Mucosa of stomach (tissue), 1 donor: Measurements from ENCODE around the gene SS18L1.

Experiments used
- H3K27me3 ChIP-seq: one replicate; pipeline ENCODE4 v1.7.0; 2013; ENCODE audit warnings: mild to moderate bottlenecking, low read length; ENCODE audit not compliant: control insufficient read depth, insufficient read depth
- H3K36me3 ChIP-seq: one replicate; pipeline ENCODE4 v1.7.0; 2013; ENCODE audit warnings: low read length; ENCODE audit not compliant: control insufficient read depth, insufficient read depth
- H3K4me1 ChIP-seq: one replicate; pipeline ENCODE4 v1.7.0; 2013; ENCODE audit warnings: mild to moderate bottlenecking, low read length; ENCODE audit not compliant: control insufficient read depth, insufficient read depth
- H3K4me3 ChIP-seq: one replicate; pipeline ENCODE4 v1.7.0; 2013; ENCODE audit warnings: low read length
- H3K9ac ChIP-seq: one replicate; pipeline ENCODE4 v1.7.0; 2013; ENCODE audit warnings: mild to moderate bottlenecking, low read length, moderate library complexity
- H3K9me3 ChIP-seq: one replicate; pipeline ENCODE4 v1.7.0; 2013; ENCODE audit warnings: mild to moderate bottlenecking, low read length, moderate library complexity; ENCODE audit not compliant: control insufficient read depth
- donor health status: Pancreatic carcinoma.

Gene SS18L1

DNA sequence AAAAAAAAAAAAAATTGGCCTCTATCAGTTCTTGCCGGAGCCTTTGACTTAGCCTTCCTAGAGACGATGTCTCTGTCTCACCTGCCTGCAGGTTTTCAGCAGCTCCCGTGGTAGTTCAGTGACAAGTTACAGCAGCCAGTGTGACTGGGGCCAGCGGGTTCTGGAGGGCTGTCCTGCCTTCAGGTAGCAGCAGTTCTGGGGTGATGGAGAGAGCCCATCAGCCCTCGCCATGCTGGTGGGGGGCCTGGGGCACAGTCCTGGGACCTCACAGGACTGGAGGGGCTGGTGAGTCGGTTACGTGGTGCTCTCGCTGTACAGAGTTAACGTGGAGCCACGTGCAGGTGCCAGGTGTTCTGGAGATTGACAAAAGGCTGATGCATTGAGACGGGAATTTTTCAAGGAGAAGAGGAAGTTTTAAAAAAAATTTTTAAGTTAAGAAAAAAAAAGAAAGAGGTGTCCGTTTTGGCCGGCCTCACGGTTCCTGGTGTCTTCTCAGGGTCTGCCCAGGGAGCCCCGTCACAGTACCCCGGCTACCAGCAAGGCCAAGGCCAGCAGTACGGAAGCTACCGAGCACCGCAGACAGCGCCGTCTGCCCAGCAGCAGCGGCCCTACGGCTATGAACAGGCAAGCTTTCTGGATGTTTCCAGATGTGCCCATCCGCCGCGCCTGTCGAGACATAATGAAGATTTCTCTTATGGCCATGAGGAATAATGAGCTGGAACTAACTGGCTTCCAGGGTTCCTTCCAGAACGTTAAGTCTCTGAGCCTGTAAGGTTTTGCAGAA lies 30.6 kb downstream of the SS18L1 start:
- Histone ChIP-seq H3K4me3 (no peak overlapping the region), H3K36me3 (no peaks in the 10 kb centered on the region), H3K27me3 (no peaks in the 10 kb centered on the region), H3K4me1 (no peaks in the 10 kb centered on the region), H3K9me3 (no peaks in the 10 kb centered on the region), H3K9ac (no peak overlapping the region)

DNA sequence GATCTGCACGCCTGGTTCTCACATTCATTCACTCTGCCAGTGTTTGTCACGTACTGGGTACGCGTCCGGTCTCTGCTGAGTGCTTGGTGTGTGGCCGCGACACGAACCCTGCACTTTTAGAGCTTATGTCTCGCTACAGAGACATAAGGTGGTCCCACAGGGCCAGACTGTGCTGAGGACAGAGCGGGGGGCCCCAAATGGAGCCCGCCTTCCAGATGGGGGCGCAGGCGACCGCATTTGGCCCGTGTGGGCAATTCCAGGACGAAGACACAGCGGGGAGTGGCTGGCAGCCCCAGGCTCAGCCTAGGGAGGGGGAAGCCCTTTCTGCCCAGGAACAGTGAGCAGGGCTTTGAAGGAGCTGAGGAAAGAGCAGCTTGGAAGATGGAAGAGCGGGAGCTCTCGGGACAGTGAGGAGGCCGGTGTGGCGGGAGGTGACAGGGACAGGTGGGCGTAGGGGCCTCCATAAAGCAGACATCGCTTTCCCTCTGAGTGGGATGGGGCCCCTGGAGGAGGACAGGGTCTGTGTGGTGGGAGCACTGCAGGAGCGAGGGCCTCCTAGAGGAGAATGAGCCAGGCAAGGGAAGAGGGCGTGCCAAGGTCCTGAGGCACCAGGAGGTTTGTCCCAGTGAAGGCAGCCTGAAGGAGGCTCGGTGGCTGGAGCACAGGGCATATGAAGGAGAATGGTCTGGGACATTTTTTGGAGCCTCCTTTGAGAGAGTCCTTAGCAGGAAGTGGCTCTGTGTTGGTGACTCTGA lies 31.5 kb downstream of the SS18L1 start:
- Histone ChIP-seq H3K4me1 (no peaks in the 10 kb centered on the region), H3K9me3 (no peaks in the 10 kb centered on the region), H3K4me3 (no peak overlapping the region), H3K36me3 (no peaks in the 10 kb centered on the region), H3K27me3 (no peaks in the 10 kb centered on the region), H3K9ac (no peak overlapping the region)

DNA sequence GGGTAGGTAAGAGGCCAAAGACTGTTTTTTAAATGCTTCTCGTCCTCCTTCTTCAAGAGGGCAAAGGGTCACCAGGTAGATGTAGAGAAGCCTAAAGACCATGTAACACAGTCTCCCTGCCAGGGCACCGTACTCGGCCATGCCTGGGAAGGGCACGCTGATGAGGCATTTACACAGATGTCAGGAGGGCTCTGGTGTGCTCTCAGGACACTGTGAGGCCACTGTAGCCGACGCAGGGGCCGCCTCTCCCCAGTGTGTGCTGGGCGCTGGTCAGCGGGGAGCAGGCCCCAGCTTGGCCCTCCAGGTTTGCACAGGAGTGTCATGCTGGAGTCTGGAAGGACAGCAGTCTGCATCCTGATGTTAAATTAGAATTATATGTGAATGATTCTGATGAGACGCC lies 32.1 kb downstream of the SS18L1 start:
- no peaks in the 10 kb centered on the region for H3K36me3 ChIP-seq
- no peaks in the 10 kb centered on the region for H3K9me3 ChIP-seq
- H3K9ac ChIP-seq, result no peak overlapping the region
- H3K4me1 ChIP-seq, result no peaks in the 10 kb centered on the region
- H3K27me3 ChIP-seq, result no peaks in the 10 kb centered on the region
- H3K4me3 ChIP-seq, result no peak overlapping the region

DNA sequence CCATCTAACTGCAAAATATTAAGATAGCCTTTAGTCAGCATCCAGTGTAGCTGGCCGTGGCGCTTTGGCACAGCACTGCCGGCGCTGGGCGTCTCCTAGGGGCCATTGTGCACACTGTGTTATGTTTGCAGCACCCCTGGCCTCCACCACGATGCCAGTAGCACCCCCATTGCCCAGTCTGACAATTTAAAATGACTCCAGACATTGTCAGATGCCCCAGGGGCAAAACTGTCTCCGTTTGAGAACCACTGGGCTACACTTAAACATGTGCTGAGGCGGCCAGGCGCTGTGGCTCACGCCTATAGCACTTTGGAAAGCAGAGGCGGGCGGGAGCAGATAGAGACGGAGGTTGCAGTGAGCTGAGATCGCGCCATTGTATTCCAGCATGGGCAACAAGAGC lies 33.3 kb downstream of the SS18L1 start:
- H3K36me3 ChIP-seq, result no peaks in the 10 kb centered on the region
- no peaks in the 10 kb centered on the region for H3K4me1 ChIP-seq
- H3K9me3 ChIP-seq, result no peaks in the 10 kb centered on the region
- no peak overlapping the region for H3K9ac ChIP-seq
- H3K27me3 ChIP-seq, result no peaks in the 10 kb centered on the region
- H3K4me3 ChIP-seq, result no peak overlapping the region

DNA sequence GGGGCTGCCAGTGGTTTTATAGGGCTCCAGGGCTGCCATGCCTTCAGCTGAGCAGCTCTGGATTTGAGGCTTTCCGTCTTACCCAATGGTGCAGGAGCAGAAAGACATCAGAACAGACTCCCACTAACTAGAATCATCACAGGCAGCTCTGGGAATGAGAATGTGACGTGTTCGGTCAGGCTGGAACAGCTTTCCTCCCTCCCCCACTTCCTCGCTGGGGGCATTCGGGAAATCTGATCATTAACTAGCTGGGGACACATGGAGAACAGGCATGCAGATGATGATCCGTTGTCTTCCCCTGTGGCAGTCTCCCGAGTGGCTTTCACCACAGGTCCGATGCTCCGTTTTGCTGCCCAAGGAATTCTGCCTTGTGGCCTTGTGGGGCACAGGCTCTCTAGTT lies 33.7 kb downstream of the SS18L1 start:
- no peaks in the 10 kb centered on the region for H3K4me1 ChIP-seq
- H3K9me3 ChIP-seq, result no peaks in the 10 kb centered on the region
- no peaks in the 10 kb centered on the region for H3K36me3 ChIP-seq
- no peak overlapping the region for H3K4me3 ChIP-seq
- no peaks in the 10 kb centered on the region for H3K27me3 ChIP-seq
- H3K9ac ChIP-seq, result no peak overlapping the region

DNA sequence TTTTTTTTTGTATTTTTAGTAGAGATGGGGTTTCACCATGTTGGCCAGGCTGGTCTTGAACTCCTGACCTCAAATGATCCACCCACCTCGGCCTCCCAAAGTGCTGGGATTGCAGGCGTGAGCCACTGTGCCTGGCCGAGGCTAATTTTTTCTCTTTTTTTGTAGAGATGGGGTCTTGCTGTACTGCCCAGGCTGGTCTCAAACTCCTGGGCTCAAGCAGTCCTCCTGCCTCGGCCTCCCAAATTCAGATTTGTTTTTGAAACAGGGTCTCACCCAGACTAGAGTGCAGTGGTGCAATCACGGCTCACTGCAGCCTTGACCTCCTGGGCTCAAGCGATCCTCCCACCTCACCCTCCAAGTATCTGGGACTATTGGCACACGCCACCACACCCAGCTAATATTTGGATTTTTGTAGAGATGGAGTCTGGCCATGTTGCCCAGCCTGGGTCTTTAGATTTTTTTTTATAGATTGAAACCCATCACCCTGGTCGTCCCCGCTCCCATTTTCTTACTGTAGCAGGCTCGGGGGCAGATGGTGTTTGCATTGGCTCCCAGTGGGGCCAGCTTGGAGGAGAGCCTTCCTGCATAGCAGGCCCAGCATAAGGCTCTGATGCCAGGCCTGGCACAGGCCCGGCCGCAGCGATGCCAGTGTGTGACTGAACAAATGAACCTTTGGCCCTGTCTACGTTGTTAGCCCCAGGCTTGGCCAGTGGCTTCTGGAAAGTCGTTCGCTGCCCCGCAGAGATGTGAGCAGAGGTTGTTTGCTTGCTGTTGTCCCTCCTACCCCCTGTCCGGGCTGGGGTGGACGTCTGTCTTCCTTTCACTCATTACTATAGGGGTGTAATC lies 35.0 kb downstream of the SS18L1 start:
- Histone ChIP-seq H3K36me3 (no peaks in the 10 kb centered on the region), H3K9ac (no peak overlapping the region), H3K4me3 (no peak overlapping the region), H3K4me1 (peaks cover 1% of the 10 kb centered on the region), H3K9me3 (no peaks in the 10 kb centered on the region), H3K27me3 (no peaks in the 10 kb centered on the region)

DNA sequence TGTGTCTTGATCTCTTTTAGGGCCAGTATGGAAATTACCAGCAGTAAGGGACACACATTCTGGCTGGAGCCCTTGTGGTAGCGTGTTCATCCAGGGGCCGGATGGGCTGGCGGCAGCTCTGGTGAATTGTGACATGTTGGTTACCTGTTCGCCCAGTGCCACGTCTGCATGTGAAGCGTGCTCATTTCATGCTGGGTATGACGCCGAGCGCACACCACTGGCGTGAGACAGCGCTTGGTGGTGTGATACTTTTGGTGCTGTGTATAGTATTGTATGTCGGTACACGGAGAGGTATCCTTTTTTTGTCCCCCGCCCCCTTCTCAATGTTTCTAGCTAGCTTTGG lies 35.6 kb downstream of the SS18L1 start:
- no peak overlapping the region for H3K9ac ChIP-seq
- no peaks in the 10 kb centered on the region for H3K36me3 ChIP-seq

DNA sequence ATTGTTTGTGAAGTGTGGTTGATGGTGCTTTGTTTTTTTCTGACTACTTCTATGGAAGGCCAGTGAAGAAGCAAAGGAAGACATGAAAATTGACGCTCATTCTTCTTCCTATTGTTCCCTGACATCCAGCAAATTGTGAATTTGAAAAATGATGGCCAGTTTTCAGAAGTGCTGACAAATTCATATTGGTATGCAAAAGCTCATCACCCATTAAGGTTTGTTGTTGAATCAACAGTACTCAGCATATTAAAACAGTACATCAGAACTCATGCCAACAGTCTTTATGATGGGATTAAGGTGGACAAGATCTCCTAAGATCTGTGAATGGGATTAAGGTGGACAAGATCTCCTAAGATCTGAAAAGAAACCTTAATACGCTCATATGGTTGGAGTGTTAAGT lies 38.2 kb downstream of the SS18L1 start:
- H3K27me3 ChIP-seq, result no peaks in the 10 kb centered on the region
- H3K4me3 ChIP-seq, result peak overlapping the region; percentile 93
- H3K36me3 ChIP-seq, result no peaks in the 10 kb centered on the region
- no peaks in the 10 kb centered on the region for H3K9me3 ChIP-seq
- peaks cover 4% of the 10 kb centered on the region for H3K4me1 ChIP-seq
- no peak overlapping the region for H3K9ac ChIP-seq

More for the DNA sequence above, 35.6 kb downstream of the SS18L1 start:
- no peaks in the 10 kb centered on the region for H3K27me3 ChIP-seq
- peaks cover 4% of the 10 kb centered on the region for H3K4me1 ChIP-seq
- H3K4me3 ChIP-seq, result no peak overlapping the region
- H3K9me3 ChIP-seq, result no peaks in the 10 kb centered on the region

DNA sequence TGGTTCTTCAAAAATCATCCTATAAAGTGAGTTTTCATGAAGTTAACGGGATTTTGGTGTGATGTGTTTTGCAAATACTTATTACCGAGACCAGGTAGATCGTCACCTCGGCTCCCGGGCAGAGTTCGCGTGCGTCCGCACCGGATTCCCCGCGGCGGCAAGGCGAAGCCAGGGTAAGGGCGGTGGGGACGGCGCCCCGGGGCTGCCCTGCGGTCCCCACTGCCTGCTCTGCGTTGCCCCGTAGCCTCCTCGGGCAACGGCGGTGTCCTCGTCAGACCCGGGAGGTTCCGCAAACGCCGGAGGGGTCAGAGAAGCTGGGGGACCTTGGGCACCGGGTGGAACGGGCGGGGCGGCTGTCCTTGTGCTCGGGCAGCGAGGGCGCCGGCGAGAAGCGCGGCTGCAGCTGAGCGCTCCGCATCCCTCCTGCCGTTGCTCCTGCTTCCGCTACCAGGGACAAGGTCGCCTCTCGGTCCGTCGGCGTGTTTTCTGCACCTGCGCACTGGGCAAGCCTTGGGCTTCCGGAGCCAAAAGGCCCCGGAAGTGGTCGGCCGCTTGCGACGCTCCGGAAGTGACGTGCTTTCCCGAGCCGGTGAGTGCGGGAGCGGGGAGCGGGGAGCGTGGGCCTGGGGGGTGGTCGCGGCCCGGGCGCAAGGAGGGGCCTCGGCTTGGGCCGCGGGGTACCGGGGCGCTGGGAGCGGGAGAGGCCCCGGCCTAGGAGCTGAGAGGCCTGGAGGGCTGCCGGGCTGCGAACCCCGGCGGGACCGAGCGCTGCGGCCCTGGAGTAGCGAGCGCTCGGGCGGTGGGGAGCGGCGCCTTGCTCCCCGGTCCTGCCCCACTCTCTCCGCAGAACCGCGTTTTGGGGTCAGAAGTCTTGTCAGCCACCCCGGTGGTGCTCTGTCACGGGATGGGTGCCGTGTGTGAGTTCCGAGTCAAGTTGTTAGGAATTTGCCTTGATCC lies 39.2 kb downstream of the SS18L1 start, which contains the start of gene MTG2:
Gene MTG2 (plus strand): TSS at position 560 of the 957 bp plus-strand sequence. CDS start 10,393 bp downstream, outside the sequence.
- Histone ChIP-seq H3K9me3 (no peaks in the 10 kb centered on the region), H3K4me3 (peak within 1 kb of the TSS; percentile 93), H3K27me3 (no peaks in the 10 kb centered on the region), H3K9ac (peak within 1 kb of the TSS; percentile 84), H3K4me1 (peaks cover 4% of the 10 kb centered on the region), H3K36me3 (no peaks in the 10 kb centered on the region)

DNA sequence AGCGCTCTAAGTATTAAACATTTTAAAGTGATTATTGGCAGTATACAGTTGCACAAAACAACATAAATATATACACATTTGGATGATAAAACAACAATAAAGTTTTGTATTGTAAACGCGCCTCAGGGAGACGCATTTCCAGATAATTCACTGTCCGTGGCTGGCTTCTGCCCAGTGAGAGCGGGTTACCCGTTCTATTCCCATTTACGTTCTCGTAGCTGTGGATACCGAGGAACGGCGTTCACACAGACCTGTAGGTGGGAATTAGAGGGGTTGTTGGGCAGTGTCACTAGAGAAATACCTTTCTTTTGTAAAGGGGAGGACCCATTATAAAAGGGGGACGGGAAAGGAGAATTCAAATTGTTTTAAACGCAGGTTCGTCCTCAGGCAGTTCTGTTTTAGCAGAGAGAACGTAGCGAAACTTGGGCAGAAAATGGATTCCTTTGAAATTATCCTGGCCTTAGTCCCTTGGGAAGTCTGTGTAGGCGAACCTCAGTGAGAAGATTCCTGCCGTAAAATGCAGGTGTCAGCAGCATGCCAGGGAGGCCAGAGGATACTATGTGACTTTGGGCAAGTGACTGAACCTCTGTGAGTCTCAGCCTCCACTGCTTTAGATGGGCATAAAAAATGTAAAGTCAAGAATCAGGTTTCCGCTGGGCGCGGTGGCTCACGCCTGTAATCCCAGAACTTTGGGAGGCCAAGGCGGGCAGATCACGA lies 40.0 kb downstream of the SS18L1 start:
- Histone ChIP-seq H3K4me1 (peaks cover 4% of the 10 kb centered on the region), H3K27me3 (no peaks in the 10 kb centered on the region), H3K4me3 (peak overlapping the region; percentile 93), H3K9me3 (no peaks in the 10 kb centered on the region), H3K36me3 (no peaks in the 10 kb centered on the region), H3K9ac (peak overlapping the region; percentile 84)

DNA sequence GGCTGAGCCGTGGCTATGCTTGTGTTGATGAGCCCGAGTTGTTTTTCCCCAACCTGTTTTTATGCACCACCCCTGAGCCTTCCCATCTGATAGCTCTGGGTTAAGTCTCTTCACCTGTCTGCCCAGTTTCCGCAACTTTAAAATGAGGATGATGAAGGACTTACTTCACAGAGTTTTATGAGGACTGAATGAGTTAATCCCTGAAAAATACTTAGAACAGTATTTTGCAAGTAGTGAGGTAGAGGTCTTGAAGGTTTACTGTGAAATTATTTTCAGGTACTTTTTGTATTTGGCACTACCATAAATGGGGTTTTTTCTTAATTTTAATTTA lies 42.5 kb downstream of the SS18L1 start:
- Histone ChIP-seq H3K4me3 (no peak overlapping the region), H3K9ac (no peak overlapping the region), H3K4me1 (peaks cover 4% of the 10 kb centered on the region), H3K9me3 (no peaks in the 10 kb centered on the region), H3K36me3 (no peaks in the 10 kb centered on the region), H3K27me3 (no peaks in the 10 kb centered on the region)
